Stimulated activated CD4-positive, alpha-beta T cell treated with anti-CD3 and anti-CD28 coated beads, Interleukin-12 subunit alpha, Interleukin-12 subunit beta, amount 100 ng/mL, for 48 hours (primary cell): ENCODE results near the gene S100A16.
"Not testable (repeated sequence)": the region's sequence is repeated elsewhere in the genome, so short reads cannot be mapped to it uniquely, and the experiment has no call there.

Source experiments
- DNase-seq, 3 donors: peaks; one replicate each; pipeline ENCODE4 v3.0.0-alpha.2; 2020; ENCODE audit warnings: low read depth in 2 of 3, low spot score in 1 of 3

The S100A16 gene

DNA sequence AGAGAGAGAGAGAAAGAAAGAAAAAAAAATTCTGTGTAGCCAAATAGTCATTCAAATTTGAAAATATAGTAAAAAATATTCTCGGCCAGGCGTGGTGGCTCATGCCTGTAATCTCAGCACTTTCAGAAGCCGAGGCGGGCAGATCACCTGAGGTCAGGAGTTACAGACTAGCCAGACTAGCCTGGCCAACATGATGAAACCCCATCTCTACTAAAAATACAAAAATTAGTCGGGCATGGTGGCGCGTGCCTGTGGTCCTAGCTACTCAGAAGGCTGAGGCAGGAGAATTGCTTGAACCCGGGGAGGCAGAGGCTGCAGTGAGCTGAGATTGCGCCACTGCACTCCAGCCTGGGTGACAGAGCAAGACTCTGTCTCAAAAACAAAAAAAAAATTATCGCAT is 24.9 kb downstream of the S100A16 start:
- DNase-seq, result not testable (repeated sequence)

- DNase-seq, result no peak
These were observed 25.6 kb downstream of the S100A16 start for GRCh38 chr1:153587314-153587713.

- no peak for DNase-seq
These were observed 26.6 kb downstream of the S100A16 start for GRCh38 chr1:153586347-153586746.

- DNase-seq, result no peak
These were observed 27.9 kb downstream of the S100A16 start for GRCh38 chr1:153585006-153585405.

DNA sequence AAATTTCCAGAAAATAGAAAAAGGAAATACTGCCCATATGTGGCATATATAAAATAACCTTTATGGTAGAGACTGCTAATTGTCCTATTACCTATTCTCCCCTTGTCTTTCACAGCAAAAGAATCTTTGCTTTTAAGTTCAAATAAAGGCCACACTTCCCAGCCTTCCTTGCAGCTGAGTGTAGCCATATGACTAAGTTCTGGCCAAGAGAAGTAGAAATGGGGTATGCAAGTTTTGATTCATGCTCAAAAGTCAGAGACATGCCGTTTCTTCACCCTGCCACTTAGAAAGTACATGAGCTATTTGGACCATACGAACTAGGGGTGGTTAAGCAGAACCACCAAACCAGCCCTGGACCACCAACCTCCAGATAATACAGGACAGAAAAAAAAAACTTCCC is 29.0 kb downstream of the S100A16 start:
- no peak for DNase-seq

DNA sequence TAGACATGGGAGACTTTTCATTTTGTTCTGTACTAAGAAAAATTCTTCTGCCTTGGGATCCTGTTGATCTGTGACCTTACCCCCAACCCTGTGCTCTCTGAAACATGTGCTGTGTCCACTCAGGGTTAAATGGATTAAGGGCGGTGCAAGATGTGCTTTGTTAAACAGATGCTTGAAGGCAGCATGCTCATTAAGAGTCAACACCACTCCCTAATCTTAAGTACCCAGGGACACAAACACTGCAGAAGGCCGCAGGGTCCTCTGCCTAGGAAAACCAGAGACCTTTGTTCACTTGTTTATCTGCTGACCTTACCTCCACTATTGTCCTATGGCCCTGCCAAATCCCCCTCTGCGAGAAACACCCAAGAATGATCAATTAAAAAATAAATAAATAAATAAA is 29.4 kb downstream of the S100A16 start:
- not testable (repeated sequence) for DNase-seq

GRCh38 chr1:153582836-153583235 is 30.1 kb downstream of the S100A16 start:
- not testable (repeated sequence) for DNase-seq

- no peak for DNase-seq
These were observed 34.0 kb downstream of the S100A16 start for GRCh38 chr1:153578936-153579335.

DNA sequence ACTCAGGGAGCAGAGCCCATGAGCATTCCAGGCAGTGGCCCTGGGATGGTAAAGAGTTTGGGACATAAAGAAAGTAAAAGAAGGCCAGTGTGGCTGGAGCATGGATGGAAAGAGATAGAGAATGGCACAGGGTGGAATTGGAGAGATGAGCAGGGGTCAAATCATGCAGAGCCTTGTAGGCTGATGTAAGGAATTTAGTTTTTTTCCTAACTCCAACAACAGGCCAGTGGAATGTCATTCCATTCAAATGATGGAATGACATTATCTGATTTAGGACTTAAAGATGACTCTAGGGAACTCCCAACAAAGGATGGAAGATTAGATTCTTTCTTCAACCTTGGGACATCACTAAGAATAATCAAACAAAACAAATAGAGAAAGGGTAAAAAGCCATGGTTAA is 34.4 kb downstream of the S100A16 start:
- DNase-seq, result no peak

- no peak for DNase-seq
These were observed 35.3 kb downstream of the S100A16 start for GRCh38 chr1:153577624-153578051.

GRCh38 chr1:153577138-153577537 is 35.8 kb downstream of the S100A16 start:
- no peak for DNase-seq

GRCh38 chr1:153575497-153575896 is 37.4 kb downstream of the S100A16 start:
- DNase-seq, result not testable (repeated sequence)

DNA sequence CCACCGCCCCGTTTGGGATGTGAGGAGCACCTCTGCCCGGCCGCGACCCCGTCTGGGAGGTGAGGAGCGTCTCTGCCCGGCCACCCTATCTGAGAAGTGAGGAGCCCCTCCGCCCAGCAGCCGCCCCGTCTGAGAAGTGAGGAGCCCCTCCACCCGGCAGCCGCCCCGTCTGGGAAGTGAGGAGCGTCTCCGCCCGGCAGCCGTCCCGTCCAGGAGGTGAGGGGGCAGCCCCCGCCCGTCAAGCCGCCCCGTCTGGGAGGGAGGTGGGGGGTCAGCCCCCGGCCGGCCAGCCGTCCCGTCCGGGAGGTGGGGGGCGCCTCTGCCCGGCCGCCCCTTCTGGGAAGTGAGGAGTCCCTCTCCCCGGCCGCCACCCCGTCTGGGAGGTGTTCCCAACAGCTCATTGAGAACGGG is 37.9 kb downstream of the S100A16 start:
- DNase-seq, result not testable (repeated sequence)

DNA sequence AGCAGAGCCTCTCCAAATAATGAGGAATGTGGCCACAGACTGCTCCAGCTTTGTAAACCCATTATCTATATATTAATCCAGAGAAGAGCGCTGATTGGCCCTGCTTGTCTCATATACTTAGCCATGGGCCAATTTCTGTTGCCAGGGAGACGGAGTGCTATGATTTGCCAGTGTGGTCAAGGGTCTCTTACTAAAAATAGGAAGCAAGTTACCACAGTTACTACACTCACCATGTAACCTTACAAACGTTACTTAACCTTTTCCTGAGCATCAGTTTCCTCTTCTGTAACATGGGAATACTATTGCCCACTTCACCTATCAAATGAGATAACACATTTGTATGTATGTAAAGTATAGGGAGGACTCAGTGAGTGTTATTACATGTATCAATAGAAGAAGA is 39.6 kb downstream of the S100A16 start:
- DNase-seq, result no peak

- DNase-seq, result peak; percentile 50 to 64 (median 52)
These were observed 40.3 kb downstream of the S100A16 start for GRCh38 chr1:153572569-153573015.

- no peak for DNase-seq
These were observed 41.2 kb downstream of the S100A16 start for GRCh38 chr1:153571706-153572105.

DNA sequence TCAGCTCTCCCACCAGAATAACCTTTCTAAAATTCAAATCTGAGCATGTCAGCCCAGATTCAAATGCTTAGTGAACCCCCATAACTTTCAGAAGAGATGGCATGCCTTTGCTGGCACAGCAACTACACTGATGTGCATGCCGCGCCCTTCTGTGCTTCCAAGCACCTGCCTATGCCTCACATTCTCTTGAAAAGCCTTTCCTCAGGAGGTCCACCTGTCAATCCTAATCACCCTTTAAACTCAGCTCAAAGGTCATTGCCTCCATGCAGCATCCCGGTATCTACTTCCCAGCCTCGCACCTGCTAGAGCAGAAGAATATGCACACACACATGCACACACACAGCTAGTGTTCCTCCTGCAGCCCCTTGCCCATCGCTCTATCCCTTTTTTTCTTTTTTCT is 42.1 kb downstream of the S100A16 start:
- no peak for DNase-seq

GRCh38 chr1:153569465-153569864 is 43.5 kb downstream of the S100A16 start:
- DNase-seq, result no peak

DNA sequence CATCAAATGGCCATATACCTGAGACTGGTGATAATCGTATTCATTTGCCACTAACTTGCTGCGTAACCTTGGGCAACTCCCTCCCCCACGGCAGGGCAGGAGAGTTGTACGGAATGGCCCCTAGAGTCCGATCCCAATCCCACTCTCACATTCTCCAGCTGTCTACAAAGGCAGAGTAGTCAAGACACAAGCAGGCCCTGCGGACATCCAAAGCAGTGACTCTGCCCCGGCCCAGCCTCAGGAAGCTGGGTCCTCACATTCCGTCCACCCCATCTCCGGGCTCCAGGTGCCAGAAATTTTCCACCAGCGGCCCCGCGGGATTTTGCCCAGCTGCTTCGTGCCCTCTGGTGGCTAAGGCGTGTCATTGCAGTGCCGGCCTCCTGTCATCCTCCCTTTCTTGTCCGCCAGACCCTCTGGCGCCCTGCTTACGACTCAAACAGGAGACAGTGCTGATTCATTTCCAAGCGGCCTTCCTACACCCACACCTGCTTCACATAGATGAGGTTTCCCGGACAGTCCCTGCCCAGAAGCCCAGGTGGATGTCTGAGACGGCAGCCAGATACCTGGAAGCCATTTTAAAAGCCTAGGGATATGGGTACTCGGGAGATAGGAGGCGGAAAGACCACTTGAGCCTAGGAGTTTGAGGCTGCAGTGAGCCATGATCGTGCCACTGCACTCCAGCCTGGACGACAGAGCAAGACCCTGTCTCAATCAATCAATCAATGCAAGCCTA is 44.4 kb downstream of the S100A16 start:
- DNase-seq, result peak; percentile 79 to 94 (median 80)

- peak; percentile 48 to 65 (median 49) for DNase-seq
These were observed 45.1 kb downstream of the S100A16 start for GRCh38 chr1:153567621-153568366.

DNA sequence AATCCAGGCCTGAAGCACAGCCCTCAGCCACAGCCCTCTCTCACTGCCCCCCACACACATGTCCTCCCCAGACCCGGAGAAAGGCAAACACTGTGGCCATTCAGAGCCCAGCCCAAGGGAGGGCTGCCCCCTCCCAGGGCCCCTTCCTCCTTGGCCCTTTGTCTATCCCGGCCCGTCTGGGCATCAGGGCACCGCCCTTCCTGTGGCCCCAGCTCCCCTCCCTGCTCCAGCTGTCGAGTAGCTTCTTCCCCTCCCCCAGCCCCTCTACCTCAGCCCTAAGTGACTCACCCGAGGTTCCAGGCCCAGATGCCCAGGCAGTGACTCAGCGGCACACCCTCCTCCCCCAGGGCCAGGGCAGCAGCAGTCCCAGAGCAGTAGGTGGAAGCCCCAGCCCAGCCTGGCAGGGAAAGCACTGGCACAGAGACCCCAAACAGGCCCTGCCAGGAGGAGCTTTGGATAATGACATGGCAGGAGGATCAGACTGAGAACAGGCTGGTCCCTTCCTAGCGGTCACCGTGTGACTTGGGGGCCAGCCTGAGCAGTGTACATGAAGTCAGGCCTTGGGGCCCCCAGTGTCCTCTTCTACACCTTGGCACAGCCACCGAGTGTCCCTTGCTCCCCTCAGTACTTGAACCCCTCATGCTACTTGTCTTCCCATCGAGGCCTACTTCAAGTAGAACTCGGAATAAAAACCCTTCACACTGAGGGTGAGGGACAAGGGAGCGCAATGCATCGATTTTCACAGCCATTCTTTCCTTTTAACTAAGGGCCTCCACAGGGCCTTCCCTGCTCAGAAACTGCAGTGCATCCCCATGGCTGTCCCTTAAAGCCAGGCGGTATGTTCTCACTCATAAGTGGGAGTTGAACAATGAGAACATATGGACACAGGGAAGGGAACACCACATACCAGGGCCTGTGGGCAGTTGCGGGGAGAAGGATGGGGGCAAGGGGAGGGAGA is 46.2 kb downstream of the S100A16 start:
- peak; percentile 83 to 87 (median 86) for DNase-seq
